ENCODE results near the gene PTPRN2.

- TF ChIP-seq CTCF (conservative IDR thresholded peaks at IDR 0.05; ENCODE audit: low read length) (no peak), EZH2phosphoT487 (IDR thresholded peaks at IDR 0.05; ENCODE audit: borderline replicate concordance, low read depth, low read length) (no peak)
Observed at GRCh38 chr7:157928808-157929425, 658.7 kb downstream of the PTPRN2 start.

Measured in OCI-LY7 (cell line).